ENCODE measurements around the gene HIGD1B. TPM values are rescaled to one million over a fixed set of nuclear protein-coding genes. Genes with fewer than 3 reads are reported as not detected.

HIGD1B gene
- total RNA-seq, 2 donors from 2014 or later, result 1.8 to 1.9 TPM

- DNase-seq (ENCODE audit: low spot score), result peak; percentile 79
- intact Hi-C loops (cut with DNase I), result no loop called here
Observed at GRCh38 chr17:44830359-44831288, 17.1 kb upstream of the HIGD1B start.

DNA sequence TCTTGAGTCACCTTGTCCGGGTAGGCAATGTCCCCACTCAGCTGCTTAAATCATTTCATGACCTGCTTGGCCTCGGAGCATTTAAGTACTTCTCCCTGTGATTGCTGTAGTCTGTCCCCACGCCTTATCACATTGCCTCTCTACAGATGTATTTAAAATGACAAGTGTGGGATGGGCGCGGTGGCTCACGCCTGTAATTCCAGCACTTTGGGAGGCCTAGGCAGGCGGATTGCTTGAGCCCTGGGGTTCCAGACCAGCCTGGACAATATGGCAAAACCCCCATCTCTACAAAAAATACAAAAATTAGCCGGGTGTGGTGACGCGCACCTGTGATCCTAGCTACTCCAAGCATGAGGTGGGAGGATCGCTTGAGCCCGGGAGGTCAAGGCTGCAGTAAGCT lies 16.3 kb upstream of the HIGD1B start:
- peak; percentile 64 for DNase-seq (ENCODE audit: low spot score)
- intact Hi-C loops (cut with DNase I), result no loop called here

GRCh38 chr17:44832805-44833204 lies 14.9 kb upstream of the HIGD1B start:
- intact Hi-C loops (cut with DNase I), result no loop called here
- DNase-seq (ENCODE audit: low spot score), result peak; percentile 5

- peak; percentile 5 for DNase-seq (ENCODE audit: low spot score)
- intact Hi-C loops (cut with DNase I), result no loop called here
Observed at GRCh38 chr17:44837196-44837595, 10.5 kb upstream of the HIGD1B start.

DNA sequence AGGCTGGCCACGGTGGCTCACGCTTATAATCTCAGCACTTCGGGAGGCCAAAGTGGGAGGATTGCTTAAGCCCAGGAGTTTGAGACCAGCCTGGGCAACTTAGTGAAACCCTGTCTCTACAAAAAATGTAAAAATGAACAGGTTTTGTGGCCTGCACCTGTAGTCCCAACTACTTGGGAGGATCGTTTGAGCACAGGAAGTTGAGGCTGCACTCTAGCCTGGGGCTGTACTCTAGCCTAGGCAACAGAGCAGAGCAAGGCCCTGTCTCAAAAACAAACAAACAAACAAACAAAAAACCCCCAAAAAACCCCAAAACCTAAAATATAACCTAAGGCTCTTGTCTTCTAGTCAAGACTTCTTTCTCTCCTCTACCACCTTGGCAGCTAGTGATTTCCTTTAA lies 7.4 kb upstream of the HIGD1B start:
- intact Hi-C loops (cut with DNase I), result no loop called here
- no peak for DNase-seq (ENCODE audit: low spot score)

GRCh38 chr17:44840936-44841335 lies 6.7 kb upstream of the HIGD1B start:
- intact Hi-C loops (cut with DNase I), result no loop called here
- DNase-seq (ENCODE audit: low spot score), result peak; percentile 3

- intact Hi-C loops (cut with DNase I), result no loop called here
- DNase-seq (ENCODE audit: low spot score), result peak; percentile 15
Observed at GRCh38 chr17:44842748-44843147, 4.9 kb upstream of the HIGD1B start.

DNA sequence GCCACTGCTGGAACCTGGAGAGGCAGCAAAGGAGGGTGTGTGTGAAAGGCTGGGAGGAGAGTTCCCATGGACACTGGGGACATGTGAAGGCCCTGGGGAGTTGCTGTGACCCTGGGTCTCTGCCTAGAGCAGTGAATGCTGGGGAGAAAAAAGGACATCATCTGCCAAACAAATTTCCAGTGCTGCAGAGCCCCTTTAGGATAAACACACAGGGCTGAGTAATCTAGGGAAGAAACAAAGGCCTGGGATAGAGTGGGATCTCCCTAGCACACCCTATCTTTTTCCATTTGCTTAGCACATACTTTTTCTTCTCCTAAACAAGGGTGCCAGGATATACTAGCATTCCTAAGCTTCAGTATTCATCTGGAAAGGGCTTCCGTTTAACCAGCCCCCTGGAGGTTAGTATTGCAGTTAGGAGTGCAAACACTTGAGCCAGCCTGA lies 3.3 kb upstream of the HIGD1B start:
- intact Hi-C loops (cut with DNase I), result no loop called here
- no peak for DNase-seq (ENCODE audit: low spot score)

DNA sequence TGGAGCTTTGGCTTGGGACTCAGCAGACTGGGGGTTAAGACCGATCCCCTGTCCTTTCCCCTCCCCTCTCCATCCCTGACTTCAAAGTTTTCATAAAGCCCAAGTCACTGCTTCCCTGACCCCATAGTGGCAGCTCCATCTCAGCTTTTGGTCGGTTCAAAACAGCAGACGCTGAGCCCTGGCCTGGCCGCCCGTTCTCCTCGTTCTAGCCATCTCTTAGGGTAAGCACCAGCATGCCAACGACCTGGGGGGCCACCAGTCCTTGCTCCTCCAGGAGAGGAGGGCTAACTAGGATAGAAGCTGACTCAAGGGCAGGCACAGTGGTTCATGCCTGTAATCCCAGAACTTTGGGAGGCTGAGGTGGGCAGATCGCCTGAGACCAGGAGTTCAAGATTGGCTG lies 1.5 kb upstream of the HIGD1B start:
- peak; percentile 80 for DNase-seq (ENCODE audit: low spot score)
- intact Hi-C loops (cut with DNase I), result no loop called here

- DNase-seq (ENCODE audit: low spot score), result peak; percentile 36
- intact Hi-C loops (cut with DNase I), result no loop called here
Observed at GRCh38 chr17:44848257-44848795, 643 bp downstream of the HIGD1B start.

- intact Hi-C loops (cut with DNase I), result no loop called here
- DNase-seq (ENCODE audit: low spot score), result peak; percentile 66
Observed at GRCh38 chr17:44848961-44849489, 1.3 kb downstream of the HIGD1B start.

DNA sequence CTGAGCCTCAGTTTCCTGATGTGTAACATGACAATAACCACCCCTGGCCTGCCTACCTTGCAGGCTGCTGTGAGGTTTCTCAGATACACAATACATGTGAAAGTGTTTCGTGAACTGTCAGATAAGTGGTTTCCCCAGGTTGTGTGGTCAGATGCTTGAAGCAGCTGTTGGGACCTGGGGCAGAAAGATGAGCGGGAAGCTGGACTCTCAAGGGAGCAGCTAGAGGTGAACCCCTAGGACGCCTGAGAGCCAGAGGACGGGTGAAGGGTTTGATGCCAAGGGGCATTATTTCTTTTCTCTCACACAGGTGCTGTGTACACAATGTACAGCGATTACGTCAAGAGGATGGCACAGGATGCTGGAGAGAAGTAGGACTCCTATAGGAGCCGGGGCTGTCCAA lies 2.3 kb downstream of the HIGD1B start:
- DNase-seq (ENCODE audit: low spot score), result peak; percentile 40
- intact Hi-C loops (cut with DNase I), result no loop called here

GRCh38 chr17:44850612-44851011 lies 2.9 kb downstream of the HIGD1B start:
- intact Hi-C loops (cut with DNase I), result no loop called here
- DNase-seq (ENCODE audit: low spot score), result peak; percentile 47

DNA sequence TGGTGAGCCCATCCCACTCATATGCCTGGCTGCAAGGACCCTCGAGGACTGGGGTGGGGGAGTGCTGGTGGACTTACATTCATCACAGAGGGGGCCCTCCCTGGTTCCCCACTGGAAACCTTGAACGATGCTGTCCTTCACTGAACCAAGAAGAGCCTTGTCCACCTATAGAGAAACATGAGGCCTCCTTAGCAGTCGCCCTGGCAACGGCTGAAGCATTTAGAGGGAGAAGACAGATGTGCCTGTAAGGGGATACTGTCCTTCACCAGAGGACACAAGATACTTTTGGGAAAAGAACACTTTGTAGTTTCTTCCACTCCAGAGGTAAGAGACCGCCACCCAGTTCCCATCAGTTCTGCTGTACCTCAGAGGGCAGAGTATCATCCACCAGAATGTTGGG lies 6.5 kb downstream of the HIGD1B start:
- no peak for DNase-seq (ENCODE audit: low spot score)
- intact Hi-C loops (cut with DNase I), result no loop called here

GRCh38 chr17:44859701-44860100 lies 12.0 kb downstream of the HIGD1B start:
- no peak for DNase-seq (ENCODE audit: low spot score)
- intact Hi-C loops (cut with DNase I), result loop anchor here in 1 of 2 donors (5.0 kb wide), 1 partner anchor 87 kb away; no protein-coding TSS in a partner anchor

GRCh38 chr17:44862278-44862914 lies 14.7 kb downstream of the HIGD1B start:
- intact Hi-C loops (cut with DNase I), result loop anchor here in 1 of 2 donors (5.0 kb wide), 1 partner anchor 90 kb away; no protein-coding TSS in a partner anchor

GRCh38 chr17:44863061-44863918 lies 15.6 kb downstream of the HIGD1B start:
- DNase-seq (ENCODE audit: low spot score), result no peak
- intact Hi-C loops (cut with DNase I), result loop anchor here in 1 of 2 donors (5.0 kb wide), 1 partner anchor 91 kb away; no protein-coding TSS in a partner anchor

More at GRCh38 chr17:44862278-44862914, 14.7 kb downstream of the HIGD1B start:
- no peak for DNase-seq (ENCODE audit: low spot score)

- intact Hi-C loops (cut with DNase I), result loop anchor here (5.0 kb wide), 3 partner anchors 88 to 753 kb away; no protein-coding TSS in a partner anchor
Observed at GRCh38 chr17:44864831-44865230, 17.1 kb downstream of the HIGD1B start.

GRCh38 chr17:44865231-44865660 lies 17.6 kb downstream of the HIGD1B start:
- no peak for DNase-seq (ENCODE audit: low spot score)

More at GRCh38 chr17:44864831-44865230, 17.1 kb downstream of the HIGD1B start:
- DNase-seq (ENCODE audit: low spot score), result no peak

More at GRCh38 chr17:44865231-44865660, 17.6 kb downstream of the HIGD1B start:
- intact Hi-C loops (cut with DNase I), result loop anchor here (5.0 kb wide), 2 partner anchors 88 to 753 kb away; no protein-coding TSS in a partner anchor

Measured in posterior vena cava (tissue), 2 donors.